SK-N-SH treated with all-trans-retinoic acid at 6 μM for 48 hours (cell line): ENCODE data around the gene ZNF205.

ENCODE experiments used
- ATAC-seq: fragments of 200-7000 bp; cut with Tn5 transposase; 3 replicates; pipeline ENCODE4 v1.9.1; 2020; ENCODE audit warnings: mild to moderate bottlenecking, moderate library complexity
- ARNTL ChIP-seq: fragments of 450-650 bp; formaldehyde crosslinking; IDR thresholded peaks from 2 replicates; pipeline ENCODE4 v1.5.0; 2020; ENCODE audit warnings: low read depth, mild to moderate bottlenecking, moderate library complexity, borderline replicate concordance
- CREB5 ChIP-seq: fragments of 250-450 bp; sonication (Bioruptor Pico); IDR thresholded peaks from 2 replicates; pipeline ENCODE4 v1.5.1; 2020; ENCODE audit warnings: low read depth, mild to moderate bottlenecking, moderate library complexity
- CSRNP3 ChIP-seq: fragments of 250-450 bp; sonication (Bioruptor Pico); IDR thresholded peaks from 2 replicates; pipeline ENCODE4 v1.5.1; 2021; ENCODE audit warnings: mild to moderate bottlenecking, moderate library complexity
- ESRRG ChIP-seq: fragments of 250-450 bp; sonication (Bioruptor Pico); IDR thresholded peaks from 2 replicates; pipeline ENCODE4 v1.6.1; 2021; ENCODE audit warnings: mild to moderate bottlenecking
- GLIS3 ChIP-seq: fragments of 250-450 bp; sonication (Bioruptor Pico); IDR thresholded peaks from 2 replicates; pipeline ENCODE4 v1.5.0; 2020; ENCODE audit warnings: mild to moderate bottlenecking, moderate library complexity
- ISL1 ChIP-seq: fragments of 250-450 bp; sonication (Bioruptor Pico); IDR thresholded peaks from 2 replicates; pipeline ENCODE4 v2.1.2; 2022; ENCODE audit warnings: mild to moderate bottlenecking, moderate library complexity
- OSR1 ChIP-seq: fragments of 250-450 bp; sonication (Bioruptor Pico); IDR thresholded peaks from 2 replicates; pipeline ENCODE4 v1.8.0; 2022; ENCODE audit warnings: moderate library complexity, mild to moderate bottlenecking, inconsistent platforms
- PATZ1 ChIP-seq: fragments of 250-450 bp; sonication (Bioruptor Pico); IDR thresholded peaks from 2 replicates; pipeline ENCODE4 v1.8.0; 2020; ENCODE audit warnings: mild to moderate bottlenecking, moderate library complexity, borderline replicate concordance
- POU6F1 ChIP-seq: fragments of 250-450 bp; sonication (Bioruptor Pico); IDR thresholded peaks from 2 replicates; pipeline ENCODE4 v1.8.0; 2021; ENCODE audit warnings: low read depth, mild to moderate bottlenecking, moderate library complexity, borderline replicate concordance
- PPARA ChIP-seq: fragments of 250-450 bp; sonication (Bioruptor Pico); IDR thresholded peaks from 2 replicates; pipeline ENCODE4 v1.5.0; 2020; ENCODE audit warnings: mild to moderate bottlenecking, borderline replicate concordance
- RARB ChIP-seq: fragments of 250-450 bp; sonication (Bioruptor Pico); IDR thresholded peaks from 2 replicates; pipeline ENCODE4 v1.8.0; 2021; ENCODE audit warnings: mild to moderate bottlenecking, moderate library complexity
- SNAI2 ChIP-seq: fragments of 250-450 bp; sonication (Bioruptor Pico); IDR thresholded peaks from 2 replicates; pipeline ENCODE4 v1.5.0; 2020; ENCODE audit warnings: mild to moderate bottlenecking, moderate library complexity
- TSHZ2 ChIP-seq: fragments of 250-450 bp; sonication (Bioruptor Pico); IDR thresholded peaks from 2 replicates; pipeline ENCODE4 v1.5.0; 2020; ENCODE audit warnings: mild to moderate bottlenecking, moderate library complexity
- ZC3H10 ChIP-seq: fragments of 250-450 bp; sonication (Bioruptor Pico); IDR thresholded peaks from 2 replicates; pipeline ENCODE4 v1.5.1; 2021; ENCODE audit warnings: mild to moderate bottlenecking, moderate library complexity
- ZFP3 ChIP-seq: fragments of 250-450 bp; sonication (Bioruptor Pico); IDR thresholded peaks from 2 replicates; pipeline ENCODE4 v1.5.0; 2020; ENCODE audit warnings: mild to moderate bottlenecking, moderate library complexity
- ZFP30 ChIP-seq: fragments of 450-650 bp; formaldehyde crosslinking; IDR thresholded peaks from 2 replicates; pipeline ENCODE4 v1.5.0; 2022; ENCODE audit warnings: mild to moderate bottlenecking, moderate library complexity
- ZNF565 ChIP-seq: fragments of 450-650 bp; formaldehyde crosslinking; conservative IDR thresholded peaks from 2 replicates; pipeline ENCODE4 v1.5.0; 2020; ENCODE audit warnings: low read depth, mild to moderate bottlenecking, moderate library complexity
- ZNF70 ChIP-seq: fragments of 450-650 bp; formaldehyde crosslinking; IDR thresholded peaks from 2 replicates; pipeline ENCODE4 v1.5.0; 2020; ENCODE audit warnings: mild to moderate bottlenecking, moderate library complexity
- ZNF8 ChIP-seq: fragments of 450-650 bp; formaldehyde crosslinking; IDR thresholded peaks from 2 replicates; pipeline ENCODE4 v1.5.0; 2020; ENCODE audit warnings: mild to moderate bottlenecking, moderate library complexity

The ZNF205 gene

GRCh38 chr16:3147757-3148104, 35.3 kb downstream of the ZNF205 start:
- no peak for ATAC-seq
- TF ChIP-seq PATZ1 (CRISPR knock-in tag) (no peak), RARB (CRISPR knock-in tag) (no peak), TSHZ2 (CRISPR knock-in tag) (no peak), SNAI2 (CRISPR knock-in tag) (no peak), ZNF565 (CRISPR knock-in tag) (no peak), ZC3H10 (CRISPR knock-in tag) (no peak), ARNTL (no peak), PPARA (CRISPR knock-in tag) (no peak), OSR1 (CRISPR knock-in tag) (no peak), ZFP30 (CRISPR knock-in tag) (no peak), CSRNP3 (no peak), ZNF70 (no peak), ESRRG (no peak), GLIS3 (CRISPR knock-in tag) (no peak), POU6F1 (no peak), ZNF8 (CRISPR knock-in tag) (no peak), CREB5 (CRISPR knock-in tag) (no peak), ZFP3 (CRISPR knock-in tag) (no peak), ISL1 (CRISPR knock-in tag) (no peak)

- TF ChIP-seq CSRNP3, result no peak
- TF ChIP-seq ZFP3 (CRISPR knock-in tag), result no peak
- TF ChIP-seq GLIS3 (CRISPR knock-in tag), result no peak
- TF ChIP-seq ZFP30 (CRISPR knock-in tag), result no peak
- TF ChIP-seq CREB5 (CRISPR knock-in tag), result no peak
- no peak for TF ChIP-seq ESRRG
- TF ChIP-seq ZNF8 (CRISPR knock-in tag), result no peak
- no peak for TF ChIP-seq ZNF70
- TF ChIP-seq PPARA (CRISPR knock-in tag), result no peak
- no peak for TF ChIP-seq TSHZ2 (CRISPR knock-in tag)
- TF ChIP-seq ZC3H10 (CRISPR knock-in tag), result no peak
- no peak for ATAC-seq
Measured at GRCh38 chr16:3148256-3149192, 36.1 kb downstream of the ZNF205 start.
